CD4-positive, alpha-beta T cell treated with Interleukin-17A for 4 hours (primary cell): ENCODE results near the gene BRSK1.

Experiments
- DNase-seq: peaks from one replicate; pipeline ENCODE4 v3.0.0-alpha.2; 2020; ENCODE audit warnings: mixed read lengths

The BRSK1 gene

DNA sequence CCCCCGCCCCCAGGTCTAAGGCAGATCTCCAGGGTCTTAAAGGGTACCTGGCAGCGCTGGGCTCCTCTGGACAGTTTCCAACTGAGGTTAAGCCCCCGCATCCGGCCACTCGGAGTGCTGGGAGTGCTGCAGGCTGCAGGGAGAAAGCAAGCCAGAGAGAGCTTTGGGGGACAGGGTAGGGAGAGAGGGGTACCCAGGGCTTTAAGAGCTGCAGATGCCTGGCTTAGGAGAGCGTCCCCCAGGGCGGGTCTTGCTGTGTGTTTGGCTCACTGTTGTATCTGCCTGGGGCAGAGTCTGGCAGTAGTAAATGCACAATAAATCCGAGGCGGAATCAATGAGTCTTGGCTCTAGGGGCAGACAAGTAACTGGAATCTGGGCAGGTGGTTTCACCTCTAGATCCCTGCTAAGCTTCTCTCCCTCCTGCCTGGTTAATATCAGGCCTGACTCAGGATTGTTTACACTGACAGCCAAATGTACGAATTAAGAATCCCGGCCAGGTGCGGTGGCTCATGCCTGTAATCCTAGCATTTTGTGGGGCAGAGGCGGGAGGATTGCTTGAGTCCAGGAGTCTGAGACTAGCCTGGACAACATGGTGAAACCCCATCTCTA is 71.5 kb downstream of the BRSK1 start:
- peak; percentile 15 for DNase-seq

DNA sequence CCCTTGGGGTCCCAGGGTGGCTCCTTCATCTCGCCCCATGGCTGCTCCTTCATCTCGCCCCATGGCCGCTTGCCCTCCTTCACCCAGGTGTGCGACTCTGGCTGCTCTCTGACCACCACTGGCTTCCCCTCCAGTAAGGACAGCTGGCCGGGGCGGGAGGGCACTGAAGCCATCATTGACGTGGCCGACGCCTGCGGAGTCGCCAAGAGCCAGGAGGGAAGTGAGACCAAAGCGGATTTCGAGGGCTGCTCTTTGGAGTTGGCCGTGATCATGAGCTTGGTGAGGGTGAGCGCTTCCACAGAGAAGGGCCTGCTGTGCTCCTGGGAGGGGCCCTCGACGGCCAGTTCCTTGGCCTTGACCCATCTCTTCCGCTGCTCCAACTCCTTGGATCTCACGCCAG is 74.7 kb downstream of the BRSK1 start:
- no peak for DNase-seq

DNA sequence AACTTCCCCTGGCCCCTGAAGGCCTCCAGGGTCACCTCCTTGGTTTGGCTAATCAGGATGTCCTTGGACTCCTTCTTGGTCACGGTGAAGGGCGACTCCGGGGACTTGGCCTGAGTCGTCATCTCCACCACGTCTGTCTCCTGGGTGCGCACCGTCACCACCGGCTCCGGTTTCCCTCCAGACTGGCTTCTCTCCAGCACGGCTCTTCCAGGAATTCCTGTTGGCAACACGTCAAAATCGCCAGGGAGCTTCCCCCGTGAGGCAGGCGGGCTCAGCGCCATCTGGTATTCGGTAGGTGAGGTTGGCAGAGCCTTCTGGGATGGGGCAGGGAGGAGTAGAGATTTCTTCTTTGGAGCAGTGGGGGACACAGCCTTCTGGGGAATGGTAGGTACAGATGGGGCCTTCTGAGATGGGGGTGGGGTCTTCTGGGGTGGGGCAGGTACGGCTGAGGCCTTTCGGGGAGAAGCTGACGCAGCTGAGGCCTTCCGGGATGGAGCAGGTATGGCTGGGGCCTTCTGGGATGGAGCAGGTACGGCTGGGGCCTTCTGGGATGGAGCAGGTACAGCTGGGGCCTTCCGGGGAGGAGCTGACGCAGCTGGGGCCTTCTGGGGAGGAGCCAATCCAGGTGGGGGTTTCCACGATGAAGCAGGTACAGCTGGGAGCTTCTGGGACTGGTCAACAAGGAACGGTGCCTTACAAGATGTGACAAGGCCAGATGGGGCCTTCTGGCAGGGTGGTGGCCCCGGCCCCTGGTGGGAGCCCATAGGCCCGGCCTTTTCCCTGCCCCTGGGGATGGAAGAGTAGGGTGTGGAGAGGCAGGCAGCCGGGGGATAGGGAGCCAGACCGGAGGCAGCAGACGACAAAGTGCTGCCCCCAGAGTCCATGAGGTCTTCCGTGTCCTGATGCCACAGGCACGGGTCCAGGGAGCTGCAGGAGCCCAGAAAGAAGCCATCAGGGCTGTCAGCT is 75.4 kb downstream of the BRSK1 start:
- no peak for DNase-seq

DNA sequence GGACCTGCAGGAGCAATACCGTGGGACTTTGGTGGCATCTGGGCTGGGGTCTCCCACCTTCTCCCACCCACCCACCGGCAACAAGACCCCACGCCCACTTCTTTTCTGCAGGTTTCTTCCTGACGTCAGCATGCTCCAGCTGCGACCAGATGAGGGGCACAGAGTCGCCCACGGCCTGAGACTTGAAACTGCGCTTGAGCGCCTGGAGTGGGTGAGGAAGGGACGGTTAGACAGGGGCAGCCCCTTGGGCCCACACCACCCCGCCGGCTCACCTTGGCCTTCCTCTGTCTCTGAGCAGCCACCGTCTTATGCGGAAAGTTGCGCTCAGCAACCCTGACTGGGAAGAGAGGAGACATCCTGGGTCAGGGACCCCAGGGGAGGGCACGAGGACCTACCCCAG is 77.1 kb downstream of the BRSK1 start:
- no peak for DNase-seq
